GM12875 (cell line): ENCODE data around the gene VTA1.
A peak's percentile ranks its signal among the peaks of the same experiment; 100 is the strongest.
"Not testable (repeated sequence)": the region's sequence is repeated elsewhere in the genome, so short reads cannot be mapped to it uniquely, and the experiment has no call there.

Source experiments
- H3K4me3 ChIP-seq: one replicate; pipeline ENCODE4 v1.5.1; 2011; ENCODE audit warnings: low read depth, low read length, control low read depth
- TF ChIP-seq, protein P1 (sequence below): IDR thresholded peaks from 2 replicates; pipeline ENCODE4 v1.5.1; 2011; ENCODE audit warnings: low read depth, mild to moderate bottlenecking, control low read depth, inconsistent platforms, low read length, moderate library complexity, borderline replicate concordance; ENCODE audit not compliant: insufficient read depth

Gene VTA1

DNA sequence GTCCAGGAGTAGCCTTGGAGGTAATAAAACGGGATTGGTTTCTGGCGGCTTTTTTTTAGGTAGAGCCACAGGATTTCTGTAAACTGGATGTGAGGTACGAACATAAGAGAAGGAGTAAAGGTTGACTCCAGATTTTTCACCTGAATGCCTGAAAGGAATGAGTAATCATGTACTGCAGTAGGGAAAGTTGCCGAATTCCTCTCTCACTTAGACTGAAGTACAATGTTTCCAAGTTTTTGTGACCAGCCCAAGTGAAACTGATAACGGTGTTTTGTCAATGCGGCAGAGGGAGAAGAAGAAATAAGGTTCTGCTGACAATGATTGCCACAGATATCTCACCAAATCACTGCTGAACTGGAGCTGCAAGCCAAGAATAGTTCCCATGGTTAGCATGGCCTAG is 75.0 kb downstream of the VTA1 start:
- no peak overlapping the region for H3K4me3 ChIP-seq
- TF ChIP-seq, protein P1, sequence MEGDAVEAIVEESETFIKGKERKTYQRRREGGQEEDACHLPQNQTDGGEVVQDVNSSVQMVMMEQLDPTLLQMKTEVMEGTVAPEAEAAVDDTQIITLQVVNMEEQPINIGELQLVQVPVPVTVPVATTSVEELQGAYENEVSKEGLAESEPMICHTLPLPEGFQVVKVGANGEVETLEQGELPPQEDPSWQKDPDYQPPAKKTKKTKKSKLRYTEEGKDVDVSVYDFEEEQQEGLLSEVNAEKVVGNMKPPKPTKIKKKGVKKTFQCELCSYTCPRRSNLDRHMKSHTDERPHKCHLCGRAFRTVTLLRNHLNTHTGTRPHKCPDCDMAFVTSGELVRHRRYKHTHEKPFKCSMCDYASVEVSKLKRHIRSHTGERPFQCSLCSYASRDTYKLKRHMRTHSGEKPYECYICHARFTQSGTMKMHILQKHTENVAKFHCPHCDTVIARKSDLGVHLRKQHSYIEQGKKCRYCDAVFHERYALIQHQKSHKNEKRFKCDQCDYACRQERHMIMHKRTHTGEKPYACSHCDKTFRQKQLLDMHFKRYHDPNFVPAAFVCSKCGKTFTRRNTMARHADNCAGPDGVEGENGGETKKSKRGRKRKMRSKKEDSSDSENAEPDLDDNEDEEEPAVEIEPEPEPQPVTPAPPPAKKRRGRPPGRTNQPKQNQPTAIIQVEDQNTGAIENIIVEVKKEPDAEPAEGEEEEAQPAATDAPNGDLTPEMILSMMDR = no peak

DNA sequence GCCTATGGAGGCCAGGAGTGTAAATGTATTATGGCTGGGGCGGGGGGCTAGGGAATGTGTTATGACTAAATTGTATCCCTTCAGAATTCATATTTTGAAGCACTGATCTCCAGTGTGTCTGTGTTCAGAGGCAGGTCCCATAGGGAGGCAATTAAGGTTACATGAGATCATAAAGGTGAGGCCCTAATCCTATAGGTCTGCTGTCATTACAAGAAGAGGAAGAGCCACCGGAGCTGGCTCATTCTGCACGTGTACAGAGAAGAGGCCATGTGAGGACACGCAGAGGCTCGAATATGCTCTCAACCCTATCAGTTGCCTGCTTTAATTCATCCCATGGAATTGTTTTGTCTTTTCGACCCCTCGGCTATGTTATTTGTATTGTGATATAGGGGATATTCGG is 76.9 kb downstream of the VTA1 start:
- no peak overlapping the region for H3K4me3 ChIP-seq
- TF ChIP-seq, protein P1 = no peak

DNA sequence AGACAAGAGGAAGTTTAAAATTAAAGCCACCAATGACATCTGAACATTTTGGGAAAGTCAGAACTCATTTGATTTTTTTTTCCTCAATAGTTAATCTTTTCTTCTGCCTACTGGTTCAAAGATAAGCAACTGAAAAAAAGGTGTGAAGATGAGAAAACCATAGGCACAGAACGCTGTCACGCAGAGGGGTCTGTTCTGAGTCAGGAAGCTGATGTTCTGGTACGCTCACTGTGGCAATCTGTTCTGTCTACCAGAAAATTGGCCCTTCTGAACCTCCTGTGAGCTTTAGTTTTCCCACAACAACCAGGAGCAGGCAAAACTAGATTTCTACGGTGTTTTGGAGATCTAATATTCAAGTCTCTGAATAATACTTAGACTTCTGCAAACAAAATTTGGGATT is 78.1 kb downstream of the VTA1 start:
- H3K4me3 ChIP-seq = no peak overlapping the region
- TF ChIP-seq, protein P1 = no peak

DNA sequence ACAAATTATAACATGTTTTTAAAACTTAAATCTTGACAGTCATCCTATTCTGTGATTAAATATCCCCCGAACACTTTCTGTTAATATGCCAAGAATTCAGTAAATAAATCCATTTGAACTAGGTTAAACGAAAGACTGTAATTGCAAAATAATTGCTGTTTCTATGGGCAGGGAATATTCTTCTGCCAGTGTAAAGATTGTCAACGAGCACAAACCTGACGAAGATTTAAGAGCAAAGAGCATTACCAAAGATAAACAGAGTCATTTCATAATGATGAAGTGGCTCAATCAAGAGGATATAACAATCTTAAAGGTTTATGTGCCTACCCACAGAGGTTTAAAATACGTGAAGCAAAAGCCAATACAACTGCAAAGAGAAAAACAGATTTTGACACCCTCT is 78.5 kb downstream of the VTA1 start:
- TF ChIP-seq, protein P1 = no peak
- H3K4me3 ChIP-seq = no peak overlapping the region

DNA sequence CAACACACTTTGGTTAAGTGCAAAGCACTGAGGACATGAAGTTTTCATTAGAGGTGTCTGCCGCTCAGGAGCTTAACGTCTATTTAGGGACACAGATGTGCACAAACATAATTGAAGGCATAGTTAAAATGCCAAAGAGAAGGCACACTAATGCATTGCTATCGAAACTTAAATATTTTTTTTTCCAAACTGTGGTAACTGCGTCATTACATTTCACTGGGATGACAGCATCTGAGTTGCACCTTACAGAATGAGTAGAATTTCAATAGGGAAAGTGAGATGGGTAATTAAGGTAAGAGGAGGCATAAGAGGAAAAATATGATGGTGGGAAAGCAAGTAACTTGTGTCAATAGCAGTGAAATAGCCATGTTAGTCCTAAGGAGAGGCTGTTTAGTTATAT is 79.7 kb downstream of the VTA1 start:
- H3K4me3 ChIP-seq = no peak overlapping the region
- TF ChIP-seq, protein P1 = no peak

DNA sequence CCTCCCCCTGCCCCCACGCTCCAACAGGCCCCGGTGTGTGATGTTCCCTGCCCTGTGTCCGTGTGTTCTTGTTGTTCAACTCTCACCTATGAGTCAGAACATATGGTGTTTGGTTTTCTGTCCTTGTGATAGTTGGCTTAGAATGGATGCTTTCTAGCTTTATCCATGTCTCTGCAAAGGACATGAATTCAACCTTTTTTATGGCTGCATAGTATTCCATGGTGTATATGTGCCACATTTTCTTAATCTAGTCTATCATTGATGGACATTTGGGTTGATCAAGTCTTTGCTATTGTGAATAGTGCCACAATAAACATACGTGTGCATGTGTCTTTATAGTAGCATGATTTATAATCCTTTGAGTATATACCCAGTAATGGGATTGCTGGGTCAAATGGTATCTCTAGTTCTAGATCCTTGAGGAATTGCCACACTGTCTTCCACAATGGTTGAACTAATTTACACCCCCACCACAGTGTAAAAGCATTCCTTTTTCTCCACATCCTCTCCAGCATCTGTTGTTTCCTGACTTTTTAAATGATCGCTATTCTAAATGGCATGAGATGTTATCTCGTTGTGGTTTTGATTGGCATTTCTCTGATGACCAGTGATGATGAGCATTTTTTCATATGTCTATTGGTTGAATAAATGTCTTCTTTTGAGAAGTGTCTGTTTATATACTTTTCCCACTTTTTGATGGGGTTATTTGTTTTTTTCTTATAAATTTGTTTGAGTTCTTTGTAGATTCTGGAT is 82.6 kb downstream of the VTA1 start:
- not testable (repeated sequence) for H3K4me3 ChIP-seq

DNA sequence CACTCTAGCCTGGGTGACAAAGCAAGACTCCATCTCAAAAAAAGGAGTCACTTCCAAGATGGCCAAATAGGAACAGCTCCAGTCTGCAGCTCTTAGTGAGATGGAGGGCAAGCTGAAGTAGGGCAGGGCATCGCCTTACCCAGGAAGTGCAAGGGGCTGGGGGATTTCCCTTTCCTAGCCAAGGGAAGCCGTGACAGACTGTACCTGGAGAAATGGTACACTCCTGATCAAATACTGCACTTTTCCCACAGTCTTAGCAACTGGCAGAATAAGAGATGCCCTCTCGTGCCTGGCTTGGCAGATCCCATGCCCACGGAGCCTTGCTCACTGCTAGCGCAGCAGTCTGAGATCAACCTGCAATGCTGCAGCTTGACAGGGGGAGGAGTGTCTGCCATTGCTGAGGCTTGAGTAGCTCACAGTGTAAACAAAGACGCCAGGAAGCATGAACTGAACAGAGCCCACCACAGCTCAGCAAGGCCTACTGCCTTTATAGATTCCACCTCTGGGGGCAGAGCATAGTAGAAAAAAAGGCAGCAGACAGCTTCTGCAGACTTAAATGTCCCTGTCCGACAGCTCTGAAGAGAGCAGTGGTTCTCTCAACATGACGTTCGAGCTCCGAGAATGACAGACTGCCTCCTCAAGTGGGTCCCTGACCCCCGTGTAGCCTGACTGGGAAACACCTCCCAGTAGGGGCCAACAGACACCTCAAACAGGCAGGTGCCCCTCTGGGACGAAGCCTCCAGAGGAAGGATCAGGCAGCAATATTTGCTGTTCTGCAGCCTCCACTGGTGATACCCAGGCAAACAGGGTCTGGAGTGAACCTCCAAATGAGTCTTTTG is 85.4 kb downstream of the VTA1 start:
- TF ChIP-seq, protein P1 = 0 out of 2 replicates have a peak, but pooled peaks have one; percentile 14
- not testable (repeated sequence) for H3K4me3 ChIP-seq
